ENCODE data around the gene DNM3.

Gene DNM3

DNA sequence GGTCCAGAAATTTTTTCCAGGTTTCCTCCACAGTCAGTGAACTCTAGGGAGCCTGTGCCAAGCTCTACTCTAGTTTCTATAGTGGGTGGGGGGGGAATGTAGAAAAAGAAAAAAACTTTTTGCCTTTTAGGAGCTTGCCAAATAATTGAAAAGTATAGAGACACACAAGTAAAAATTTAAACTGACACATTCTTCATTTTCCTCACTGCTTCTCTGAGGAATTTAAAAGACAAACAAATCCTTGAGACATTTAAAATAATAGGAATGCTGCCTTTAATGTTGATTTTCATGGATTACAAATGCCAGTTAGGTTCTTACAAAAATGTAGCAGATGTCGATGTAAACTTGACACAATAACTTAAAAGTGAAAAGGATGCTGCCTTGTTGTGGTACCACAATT, 241.9 kb downstream of the DNM3 start:
- Histone ChIP-seq H3K4me3 (ENCODE audit: insufficient read depth in 1 of 2, low read depth in 1 of 2, low read length in 2 of 2) (no peak overlapping the region), H3K79me1 (replicated peaks; ENCODE audit: low read length, poor library complexity, severe bottlenecking) (no peaks in the 10 kb centered on the region), H3K9me3 (ENCODE audit: control insufficient read depth, low read length) (no peaks in the 10 kb centered on the region), H3K14ac (ENCODE audit: low read length in 2 of 2) (no peak overlapping the region), H3K18ac (ENCODE audit: low read depth in 1 of 2, low read length in 2 of 2) (no peak overlapping the region), H3K27me3 (ENCODE audit: control insufficient read depth in 1 of 2, insufficient read depth in 1 of 2, low read length in 2 of 2) (no peaks in the 10 kb centered on the region), H4K91ac (ENCODE audit: low read length) (no peak overlapping the region), H3K9ac (ENCODE audit: low read length) (no peak overlapping the region), H3K4ac (ENCODE audit: low read depth in 1 of 2, low read length in 2 of 2) (no peak overlapping the region), H3K23ac (ENCODE audit: low read length in 2 of 2) (no peak overlapping the region), H3K4me1 (ENCODE audit: control insufficient read depth, insufficient read depth, low read depth, low read length) (peaks cover 2% of the 10 kb centered on the region), H3K27ac (ENCODE audit: low read length, poor library complexity, severe bottlenecking) (no peak overlapping the region), H2BK12ac (ENCODE audit: low read length in 2 of 2) (no peak overlapping the region), H2BK120ac (ENCODE audit: low read depth, low read length) (no peak overlapping the region), H2AK5ac (ENCODE audit: low read length, severe bottlenecking) (no peak overlapping the region), H4K8ac (ENCODE audit: low read length) (no peak overlapping the region), H3K36me3 (ENCODE audit: control insufficient read depth in 1 of 2, insufficient read depth in 2 of 2, low read depth in 1 of 2, low read length in 2 of 2) (peaks cover 0 to 3% of the 10 kb centered on the region in 2 experiments), H2BK5ac (ENCODE audit: low read depth, low read length, poor library complexity, severe bottlenecking) (no peak overlapping the region), H3K4me2 (ENCODE audit: low read length, poor library complexity, severe bottlenecking) (no peak overlapping the region), H2AFZ (ENCODE audit: low read depth, low read length) (no peak overlapping the region), H2BK15ac (ENCODE audit: low read depth, poor library complexity, severe bottlenecking) (no peak overlapping the region)
- DNase-seq = no peak
- 88% methylated on average over 1 of the region's 1 CpG for WGBS

DNA sequence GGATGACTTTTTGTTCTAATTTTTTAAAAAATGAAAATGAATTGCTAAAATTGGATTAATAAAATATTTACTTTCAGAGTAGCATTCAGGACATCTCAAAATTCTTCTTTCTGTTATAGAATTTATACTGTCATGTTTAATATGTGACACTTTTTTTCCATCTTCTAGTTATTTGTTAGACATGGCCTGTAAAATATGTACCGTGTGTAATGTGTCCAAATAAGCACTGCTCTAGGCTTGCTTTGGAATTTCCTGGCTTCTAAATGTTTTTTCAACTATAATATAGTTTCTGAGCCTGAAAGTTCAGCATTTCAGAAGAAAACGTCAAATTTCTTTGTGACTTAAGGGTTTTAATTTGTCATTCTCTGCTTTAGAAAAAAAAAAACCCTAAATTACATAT, 243.6 kb downstream of the DNM3 start:
- Histone ChIP-seq H3K4me2 (ENCODE audit: low read length, poor library complexity, severe bottlenecking) (no peak overlapping the region), H3K36me3 (ENCODE audit: control insufficient read depth in 1 of 2, insufficient read depth in 2 of 2, low read depth in 1 of 2, low read length in 2 of 2) (peaks cover 0 to 3% of the 10 kb centered on the region in 2 experiments), H3K14ac (ENCODE audit: low read length in 2 of 2) (no peak overlapping the region), H2AFZ (ENCODE audit: low read depth, low read length) (no peak overlapping the region), H3K9ac (ENCODE audit: low read length) (no peak overlapping the region), H4K91ac (ENCODE audit: low read length) (no peak overlapping the region), H3K18ac (ENCODE audit: low read depth in 1 of 2, low read length in 2 of 2) (no peak overlapping the region), H3K27me3 (ENCODE audit: control insufficient read depth in 1 of 2, insufficient read depth in 1 of 2, low read length in 2 of 2) (no peaks in the 10 kb centered on the region), H3K4me3 (ENCODE audit: insufficient read depth in 1 of 2, low read depth in 1 of 2, low read length in 2 of 2) (no peak overlapping the region), H2BK120ac (ENCODE audit: low read depth, low read length) (no peak overlapping the region), H2AK5ac (ENCODE audit: low read length, severe bottlenecking) (no peak overlapping the region), H2BK12ac (ENCODE audit: low read length in 2 of 2) (no peak overlapping the region), H3K23ac (ENCODE audit: low read length in 2 of 2) (no peak overlapping the region), H3K9me3 (ENCODE audit: control insufficient read depth, low read length) (no peaks in the 10 kb centered on the region), H3K4me1 (ENCODE audit: control insufficient read depth, insufficient read depth, low read depth, low read length) (peaks cover 2% of the 10 kb centered on the region), H4K8ac (ENCODE audit: low read length) (no peak overlapping the region), H3K27ac (ENCODE audit: low read length, poor library complexity, severe bottlenecking) (no peak overlapping the region), H3K79me1 (replicated peaks; ENCODE audit: low read length, poor library complexity, severe bottlenecking) (no peaks in the 10 kb centered on the region), H2BK5ac (ENCODE audit: low read depth, low read length, poor library complexity, severe bottlenecking) (no peak overlapping the region), H2BK15ac (ENCODE audit: low read depth, poor library complexity, severe bottlenecking) (no peak overlapping the region), H3K4ac (ENCODE audit: low read depth in 1 of 2, low read length in 2 of 2) (no peak overlapping the region)
- no peak for DNase-seq
- no CpG with 5 or more reads among the region's 2 CpGs for WGBS

DNA sequence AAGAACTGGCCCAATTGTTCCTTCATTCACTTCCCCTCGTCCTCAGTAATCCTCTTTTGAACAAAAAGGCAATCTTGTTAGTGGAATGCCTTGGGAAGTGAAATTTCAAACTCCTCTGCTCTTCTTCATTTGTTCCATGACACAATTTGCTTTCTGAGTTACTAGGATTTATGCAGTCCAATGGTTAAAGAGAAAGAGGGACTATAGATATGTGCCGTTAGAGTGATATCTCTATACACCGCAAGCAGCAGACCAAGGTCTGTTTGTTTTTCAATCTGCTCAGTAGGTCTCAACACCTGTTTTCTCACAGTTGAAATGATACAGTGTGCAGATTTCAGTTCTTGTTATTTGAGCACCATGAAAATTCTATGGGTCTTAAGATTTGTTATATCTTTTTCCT, 244.0 kb downstream of the DNM3 start:
- 90% methylated on average over 3 of the region's 3 CpGs for WGBS
- H4K91ac ChIP-seq (ENCODE audit: low read length) = no peak overlapping the region

DNA sequence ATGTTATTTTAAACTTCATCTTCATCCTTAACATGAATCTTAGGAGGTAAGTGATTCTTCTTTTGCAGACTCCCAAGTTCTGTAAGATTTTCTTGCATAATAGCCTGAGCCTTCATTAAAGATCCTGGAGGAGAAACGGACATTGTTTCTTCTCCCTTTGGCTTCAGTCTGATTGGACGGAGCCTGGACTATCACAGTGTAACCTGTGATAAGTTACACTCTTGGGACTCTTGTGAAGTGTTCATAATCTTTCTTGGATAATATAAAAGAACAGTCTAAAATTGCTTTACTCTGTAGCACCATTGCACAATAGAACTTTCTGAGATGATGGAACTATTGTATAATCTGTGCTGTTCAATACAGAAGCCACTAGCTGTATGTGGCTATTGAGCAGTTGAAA, 244.8 kb downstream of the DNM3 start:
- Histone ChIP-seq H3K18ac (ENCODE audit: low read depth in 1 of 2, low read length in 2 of 2) (no peak overlapping the region), H3K9me3 (ENCODE audit: control insufficient read depth, low read length) (no peaks in the 10 kb centered on the region), H3K9ac (ENCODE audit: low read length) (no peak overlapping the region), H4K91ac (ENCODE audit: low read length) (no peak overlapping the region), H3K4me3 (ENCODE audit: insufficient read depth in 1 of 2, low read depth in 1 of 2, low read length in 2 of 2) (no peak overlapping the region), H2BK120ac (ENCODE audit: low read depth, low read length) (no peak overlapping the region), H3K4ac (ENCODE audit: low read depth in 1 of 2, low read length in 2 of 2) (no peak overlapping the region), H3K79me1 (replicated peaks; ENCODE audit: low read length, poor library complexity, severe bottlenecking) (no peaks in the 10 kb centered on the region), H3K14ac (ENCODE audit: low read length in 2 of 2) (no peak overlapping the region), H4K8ac (ENCODE audit: low read length) (no peak overlapping the region), H3K27me3 (ENCODE audit: control insufficient read depth in 1 of 2, insufficient read depth in 1 of 2, low read length in 2 of 2) (no peaks in the 10 kb centered on the region), H2BK12ac (ENCODE audit: low read length in 2 of 2) (no peak overlapping the region), H3K27ac (ENCODE audit: low read length, poor library complexity, severe bottlenecking) (no peak overlapping the region), H2BK5ac (ENCODE audit: low read depth, low read length, poor library complexity, severe bottlenecking) (no peak overlapping the region), H2AFZ (ENCODE audit: low read depth, low read length) (no peak overlapping the region), H3K23ac (ENCODE audit: low read length in 2 of 2) (no peak overlapping the region), H3K36me3 (ENCODE audit: control insufficient read depth in 1 of 2, insufficient read depth in 2 of 2, low read depth in 1 of 2, low read length in 2 of 2) (no peaks in the 10 kb centered on the region), H2BK15ac (ENCODE audit: low read depth, poor library complexity, severe bottlenecking) (no peak overlapping the region), H3K4me1 (ENCODE audit: control insufficient read depth, insufficient read depth, low read depth, low read length) (peaks cover 2% of the 10 kb centered on the region), H3K4me2 (ENCODE audit: low read length, poor library complexity, severe bottlenecking) (no peak overlapping the region), H2AK5ac (ENCODE audit: low read length, severe bottlenecking) (no peak overlapping the region)
- no peak for DNase-seq
- WGBS = 100% methylated on average over 1 of the region's 2 CpGs

More for the DNA sequence above, 244.0 kb downstream of the DNM3 start:
- H3K36me3 ChIP-seq (ENCODE audit: control insufficient read depth in 1 of 2, insufficient read depth in 2 of 2, low read depth in 1 of 2, low read length in 2 of 2) = peaks cover 0 to 2% of the 10 kb centered on the region in 2 experiments
- no peak overlapping the region for H3K14ac ChIP-seq (ENCODE audit: low read length in 2 of 2)
- H3K79me1 ChIP-seq (replicated peaks; ENCODE audit: low read length, poor library complexity, severe bottlenecking) = no peaks in the 10 kb centered on the region
- no peak overlapping the region for H2BK15ac ChIP-seq (ENCODE audit: low read depth, poor library complexity, severe bottlenecking)
- H3K9ac ChIP-seq (ENCODE audit: low read length) = no peak overlapping the region
- no peak overlapping the region for H3K18ac ChIP-seq (ENCODE audit: low read depth in 1 of 2, low read length in 2 of 2)
- H3K4me3 ChIP-seq (ENCODE audit: insufficient read depth in 1 of 2, low read depth in 1 of 2, low read length in 2 of 2) = no peak overlapping the region
- no peak overlapping the region for H3K23ac ChIP-seq (ENCODE audit: low read length in 2 of 2)
- H2BK12ac ChIP-seq (ENCODE audit: low read length in 2 of 2) = no peak overlapping the region
- H3K9me3 ChIP-seq (ENCODE audit: control insufficient read depth, low read length) = no peaks in the 10 kb centered on the region
- no peak overlapping the region for H3K4ac ChIP-seq (ENCODE audit: low read depth in 1 of 2, low read length in 2 of 2)
- no peak overlapping the region for H2BK120ac ChIP-seq (ENCODE audit: low read depth, low read length)
- peaks cover 2% of the 10 kb centered on the region for H3K4me1 ChIP-seq (ENCODE audit: control insufficient read depth, insufficient read depth, low read depth, low read length)
- no peaks in the 10 kb centered on the region for H3K27me3 ChIP-seq (ENCODE audit: control insufficient read depth in 1 of 2, insufficient read depth in 1 of 2, low read length in 2 of 2)
- H3K4me2 ChIP-seq (ENCODE audit: low read length, poor library complexity, severe bottlenecking) = no peak overlapping the region
- H2AFZ ChIP-seq (ENCODE audit: low read depth, low read length) = no peak overlapping the region
- no peak overlapping the region for H3K27ac ChIP-seq (ENCODE audit: low read length, poor library complexity, severe bottlenecking)
- no peak overlapping the region for H2BK5ac ChIP-seq (ENCODE audit: low read depth, low read length, poor library complexity, severe bottlenecking)
- no peak overlapping the region for H4K8ac ChIP-seq (ENCODE audit: low read length)
- no peak overlapping the region for H2AK5ac ChIP-seq (ENCODE audit: low read length, severe bottlenecking)
- DNase-seq = no peak
